T-helper 2 cell treated with Interferon-gamma antibody and Interleukin-4, amounts not matched to agents 100 ng/mL and 5 ng/mL, for 36 hours (primary cell): ENCODE results near the gene RASSF1. TPM values are rescaled to one million over a fixed set of nuclear protein-coding genes. Genes with fewer than 3 reads are reported as not detected.

ENCODE experiments used
- intact Hi-C: fragments of 100-400 bp; cut with micrococcal nuclease; formaldehyde crosslinking; loops from one replicate; pipeline ENCODE4 v1.15.1; 2023
- total RNA-seq: library from RNA; stranded (reverse); gene quantifications from 2 replicates; pipeline ENCODE4 v1.2.3, GENCODE V29; 2022

The RASSF1 gene
- total RNA-seq, 1 donor from 2014 or later: 127 TPM

GRCh38 chr3:50347187-50347813, 6.7 kb upstream of the RASSF1 start:
- intact Hi-C loops: loop anchor here (1.0 kb wide), 1 partner anchor 195 kb away; no protein-coding TSS in a partner anchor

- intact Hi-C loops: no loop called here
Measured at GRCh38 chr3:50345586-50346234, 5.1 kb upstream of the RASSF1 start, which contains the start of gene ZMYND10. Gene ZMYND10, minus strand, starts transcription at chr3:50345732. Its CDS starts 153 bp downstream, at chr3:50345579.

- intact Hi-C loops: no loop called here
Measured at GRCh38 chr3:50345008-50345407, 4.4 kb upstream of the RASSF1 start.

- intact Hi-C loops: loop anchor here (5.0 kb wide), 1 partner anchor 224 kb away; the partner anchor contains the start of genes C3orf18 and HEMK1
Measured at GRCh38 chr3:50342813-50343633, 2.4 kb upstream of the RASSF1 start.

GRCh38 chr3:50341996-50342650, 1.5 kb upstream of the RASSF1 start:
- intact Hi-C loops: loop anchor here (2.0 to 5.0 kb wide), 2 partner anchors 225 to 269 kb away; partner anchors contain the start of genes C3orf18, CISH and HEMK1

- intact Hi-C loops: loop anchor here (2.0 to 5.0 kb wide), 2 partner anchors 226 to 269 kb away; partner anchors contain the start of genes C3orf18, CISH and HEMK1
Measured at GRCh38 chr3:50341537-50341936, 901 bp upstream of the RASSF1 start.

- intact Hi-C loops: loop anchor here (2.0 to 5.0 kb wide), 2 partner anchors 227 to 271 kb away; partner anchors contain the start of genes C3orf18, CISH and HEMK1
Measured at GRCh38 chr3:50340147-50340447, 539 bp downstream of the RASSF1 start.

GRCh38 chr3:50339485-50340146, 1.0 kb downstream of the RASSF1 start:
- intact Hi-C loops: loop anchor here (2.0 to 5.0 kb wide), 3 partner anchors 228 to 1048 kb away; partner anchors contain the start of genes C3orf18, CISH, HEMK1 and MANF

GRCh38 chr3:50338965-50339364, 1.7 kb downstream of the RASSF1 start:
- intact Hi-C loops: loop anchor here (1.0 to 5.0 kb wide), 2 partner anchors 11 to 1048 kb away; partner anchors contain the start of genes CYB561D2, MANF and NPRL2

- intact Hi-C loops: loop anchor here (1.0 to 5.0 kb wide), 6 partner anchors 9 to 1050 kb away; partner anchors contain the start of genes HYAL3, MANF, NAA80 and TMEM115
Measured at GRCh38 chr3:50337175-50337861, 3.3 kb downstream of the RASSF1 start.

- intact Hi-C loops: loop anchor here (1.0 to 5.0 kb wide), 6 partner anchors 8 to 1051 kb away; partner anchors contain the start of genes HYAL3, MANF, NAA80 and TMEM115
Measured at GRCh38 chr3:50336452-50337174, 4.0 kb downstream of the RASSF1 start.

- intact Hi-C loops: loop anchor here (5.0 kb wide), 1 partner anchor 1053 kb away; the partner anchor contains the start of gene MANF
Measured at GRCh38 chr3:50334339-50335075, 6.1 kb downstream of the RASSF1 start.

- intact Hi-C loops: no loop called here
Measured at GRCh38 chr3:50333744-50334328, 6.8 kb downstream of the RASSF1 start.

- intact Hi-C loops: no loop called here
Measured at GRCh38 chr3:50331364-50331907, 9.2 kb downstream of the RASSF1 start.

GRCh38 chr3:50330330-50330729, 10.3 kb downstream of the RASSF1 start:
- intact Hi-C loops: no loop called here

GRCh38 chr3:50327943-50328691, 12.5 kb downstream of the RASSF1 start, which contains the start of gene TUSC2:
Gene TUSC2, minus strand, starts transcription at chr3:50328223. Its CDS starts 124 bp downstream, at chr3:50328099.
- intact Hi-C loops: loop anchor here (1.0 kb wide), 2 partner anchors 9 to 29 kb away; partner anchors contain the start of genes HYAL3 and NAA80
